ENCODE data around the gene ADAP1.
A peak's percentile ranks its signal among the peaks of the same experiment; 100 is the strongest.

Gene ADAP1

DNA sequence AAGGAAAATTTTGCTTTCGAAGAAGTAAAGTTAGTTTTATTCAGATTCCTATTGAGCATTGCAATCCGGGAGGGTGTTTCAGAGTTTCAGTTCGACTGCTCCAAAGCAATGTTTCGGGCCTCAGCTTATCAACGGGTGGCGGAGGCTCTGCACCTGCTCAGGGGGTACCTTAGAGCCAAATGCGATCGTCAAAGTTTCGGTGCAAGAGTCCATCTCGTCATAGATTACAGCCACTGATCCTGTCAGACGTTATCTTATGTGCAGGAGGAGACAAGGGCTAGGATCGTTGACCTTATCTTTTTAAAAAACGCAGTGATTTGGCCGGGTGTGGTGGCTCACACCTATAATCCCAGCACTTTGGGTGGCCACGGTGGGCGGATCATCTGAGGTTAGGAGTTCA lies 24.7 kb upstream of the ADAP1 start:
- no peaks in the 10 kb centered on the region for H3K9me3 ChIP-seq (ENCODE audit: control insufficient read depth, insufficient read depth, low read length)
- WGBS (ENCODE audit: insufficient coverage, insufficient read length), result no CpG with 5 or more reads among the region's 16 CpGs
- H3K4me3 ChIP-seq (ENCODE audit: low read length), result no peak overlapping the region
- no peak for DNase-seq (ENCODE audit: low read depth, low spot score)
- H3K27me3 ChIP-seq (ENCODE audit: control insufficient read depth, insufficient read depth, low read length), result no peaks in the 10 kb centered on the region
- H3K27ac ChIP-seq (ENCODE audit: low read length), result no peak overlapping the region
- no peaks in the 10 kb centered on the region for H3K36me3 ChIP-seq (ENCODE audit: control insufficient read depth, insufficient read depth, low read length)
- H3K4me1 ChIP-seq (ENCODE audit: control insufficient read depth, insufficient read depth, low read length), result peaks cover 2% of the 10 kb centered on the region; the same call in 1 of the 2 replicates

DNA sequence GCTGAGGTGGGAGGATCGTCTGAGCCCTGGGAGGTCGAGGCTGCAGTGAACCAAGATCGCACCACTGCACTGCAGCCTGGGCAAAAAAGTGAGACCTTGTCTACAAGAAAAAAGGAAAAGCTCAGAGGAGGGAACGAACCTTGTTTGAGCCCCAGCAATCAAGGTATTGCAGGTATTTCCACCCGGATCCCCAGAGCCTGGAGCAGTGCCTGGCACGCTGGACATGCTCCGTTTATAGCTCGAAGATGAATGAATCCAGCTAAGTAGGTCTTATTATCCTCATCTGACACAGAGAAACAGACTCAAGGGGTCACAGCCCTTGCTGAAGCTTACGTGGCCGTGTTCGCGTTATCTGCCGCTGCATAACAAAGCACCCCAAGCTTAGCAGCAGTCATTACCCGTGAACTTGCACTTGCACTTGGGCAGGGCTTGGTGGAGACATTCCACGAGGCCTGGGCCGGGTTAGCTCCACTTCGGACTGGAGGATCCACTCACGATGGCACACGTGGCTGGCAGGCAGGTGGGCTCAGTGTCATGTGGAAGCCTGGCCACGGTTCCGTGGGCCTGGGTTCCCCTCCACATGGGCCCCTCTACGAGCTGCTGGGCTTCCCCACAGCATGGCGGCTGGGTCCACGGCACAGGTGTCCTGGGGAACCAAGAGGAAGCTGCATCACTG lies 24.1 kb upstream of the ADAP1 start:
- WGBS (ENCODE audit: insufficient coverage, insufficient read length), result no CpG with 5 or more reads among the region's 24 CpGs

DNA sequence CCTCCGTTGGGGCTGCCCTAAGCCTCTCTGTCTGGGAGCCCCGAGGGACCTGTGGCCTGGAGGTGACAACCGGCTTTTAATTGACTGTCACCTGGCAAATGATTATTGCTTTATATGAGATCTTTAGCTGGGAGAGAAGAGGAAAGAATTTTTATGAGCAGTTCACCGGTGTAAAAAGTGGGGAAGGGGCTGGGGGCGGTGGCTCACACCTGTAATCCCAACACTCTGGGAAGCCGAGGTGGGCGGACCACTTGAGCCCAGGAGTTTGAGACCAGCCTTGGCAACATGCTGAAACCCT lies 23.5 kb upstream of the ADAP1 start:
- WGBS (ENCODE audit: insufficient coverage, insufficient read length), result no CpG with 5 or more reads among the region's 7 CpGs
- H3K9me3 ChIP-seq (ENCODE audit: control insufficient read depth, insufficient read depth, low read length), result no peaks in the 10 kb centered on the region
- H3K4me3 ChIP-seq (ENCODE audit: low read length), result no peak overlapping the region
- no peaks in the 10 kb centered on the region for H3K27me3 ChIP-seq (ENCODE audit: control insufficient read depth, insufficient read depth, low read length)
- H3K4me1 ChIP-seq (ENCODE audit: control insufficient read depth, insufficient read depth, low read length), result peaks cover 2% of the 10 kb centered on the region; the same call in 1 of the 2 replicates
- no peak for DNase-seq (ENCODE audit: low read depth, low spot score)
- no peaks in the 10 kb centered on the region for H3K36me3 ChIP-seq (ENCODE audit: control insufficient read depth, insufficient read depth, low read length)
- H3K27ac ChIP-seq (ENCODE audit: low read length), result no peak overlapping the region

More for the DNA sequence above, 24.1 kb upstream of the ADAP1 start:
- Histone ChIP-seq H3K27ac (ENCODE audit: low read length) (no peak overlapping the region), H3K4me1 (ENCODE audit: control insufficient read depth, insufficient read depth, low read length) (peaks cover 2% of the 10 kb centered on the region; the same call in 1 of the 2 replicates), H3K27me3 (ENCODE audit: control insufficient read depth, insufficient read depth, low read length) (no peaks in the 10 kb centered on the region), H3K4me3 (ENCODE audit: low read length) (no peak overlapping the region), H3K9me3 (ENCODE audit: control insufficient read depth, insufficient read depth, low read length) (no peaks in the 10 kb centered on the region), H3K36me3 (ENCODE audit: control insufficient read depth, insufficient read depth, low read length) (no peaks in the 10 kb centered on the region)
- DNase-seq (ENCODE audit: low read depth, low spot score), result no peak

DNA sequence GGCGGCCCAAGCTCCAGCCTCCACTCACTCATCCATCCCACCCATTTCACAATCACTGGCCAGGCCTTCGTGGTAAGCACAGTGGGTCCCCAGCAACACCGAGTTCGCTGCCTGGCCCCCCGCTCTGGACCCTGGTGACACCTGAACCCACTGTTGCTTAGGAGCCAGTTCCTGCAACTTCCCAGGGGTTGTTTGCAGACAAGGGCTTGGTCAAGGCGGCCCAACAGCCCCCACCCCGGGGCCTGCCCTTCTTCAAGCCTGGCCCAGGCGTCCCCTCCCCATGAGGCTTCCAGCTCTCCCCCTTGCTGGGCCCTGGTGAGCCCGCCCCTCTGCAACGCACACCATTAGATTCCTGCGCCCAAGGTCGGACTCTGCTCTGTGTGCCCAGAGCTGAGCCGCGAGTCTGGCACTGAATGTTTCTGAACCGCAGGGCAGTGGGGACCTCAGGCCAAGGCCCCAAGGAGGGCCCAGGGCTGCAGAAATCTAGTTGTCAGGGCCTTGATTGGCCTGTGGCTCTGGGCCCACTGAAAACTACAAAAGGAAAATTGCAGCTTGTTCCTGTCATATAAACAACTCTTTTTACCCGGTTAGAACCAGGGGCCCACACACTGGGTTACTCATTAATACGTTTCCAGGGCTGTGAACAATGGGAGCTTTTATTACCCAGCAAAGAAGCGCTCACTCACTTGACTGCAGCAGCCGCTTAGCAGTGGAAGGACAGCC lies 23.0 kb upstream of the ADAP1 start:
- WGBS (ENCODE audit: insufficient coverage, insufficient read length), result no CpG with 5 or more reads among the region's 19 CpGs
- H3K27me3 ChIP-seq (ENCODE audit: control insufficient read depth, insufficient read depth, low read length), result no peaks in the 10 kb centered on the region
- no peak overlapping the region for H3K27ac ChIP-seq (ENCODE audit: low read length)
- H3K36me3 ChIP-seq (ENCODE audit: control insufficient read depth, insufficient read depth, low read length), result peaks cover 4% of the 10 kb centered on the region; the same call in 1 of the 2 replicates
- H3K9me3 ChIP-seq (ENCODE audit: control insufficient read depth, insufficient read depth, low read length), result no peaks in the 10 kb centered on the region
- peaks cover 2% of the 10 kb centered on the region; the same call in 1 of the 2 replicates for H3K4me1 ChIP-seq (ENCODE audit: control insufficient read depth, insufficient read depth, low read length)
- H3K4me3 ChIP-seq (ENCODE audit: low read length), result no peak overlapping the region
- DNase-seq (ENCODE audit: low read depth, low spot score), result no peak

DNA sequence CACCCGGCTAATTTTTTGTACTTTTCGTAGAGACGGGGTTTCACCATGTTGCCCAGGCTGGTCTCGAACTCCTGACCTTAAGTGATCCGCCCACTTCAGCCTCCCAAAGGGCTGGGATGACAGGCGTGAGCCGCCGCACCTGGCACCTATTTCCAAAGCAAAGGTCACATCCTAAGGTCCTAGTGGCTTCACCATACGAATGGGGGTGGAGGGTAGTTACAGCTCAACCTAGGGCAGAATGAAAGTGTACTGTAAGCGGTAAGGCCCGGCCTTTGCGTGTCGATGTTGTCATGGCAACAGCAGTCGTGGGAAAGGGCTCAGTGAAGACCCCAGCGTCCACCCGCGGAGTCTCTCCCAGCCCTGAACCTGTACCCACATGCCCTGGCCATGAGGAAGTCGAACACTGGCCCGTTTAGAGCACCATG lies 22.4 kb upstream of the ADAP1 start:
- Histone ChIP-seq H3K27me3 (ENCODE audit: control insufficient read depth, insufficient read depth, low read length) (no peaks in the 10 kb centered on the region), H3K27ac (ENCODE audit: low read length) (no peak overlapping the region), H3K4me3 (ENCODE audit: low read length) (no peak overlapping the region), H3K4me1 (ENCODE audit: control insufficient read depth, insufficient read depth, low read length) (peaks cover 2% of the 10 kb centered on the region; the same call in 1 of the 2 replicates), H3K36me3 (ENCODE audit: control insufficient read depth, insufficient read depth, low read length) (peaks cover 4% of the 10 kb centered on the region; the same call in 1 of the 2 replicates), H3K9me3 (ENCODE audit: control insufficient read depth, insufficient read depth, low read length) (no peaks in the 10 kb centered on the region)
- DNase-seq (ENCODE audit: low read depth, low spot score), result no peak
- no CpG with 5 or more reads among the region's 19 CpGs for WGBS (ENCODE audit: insufficient coverage, insufficient read length)

DNA sequence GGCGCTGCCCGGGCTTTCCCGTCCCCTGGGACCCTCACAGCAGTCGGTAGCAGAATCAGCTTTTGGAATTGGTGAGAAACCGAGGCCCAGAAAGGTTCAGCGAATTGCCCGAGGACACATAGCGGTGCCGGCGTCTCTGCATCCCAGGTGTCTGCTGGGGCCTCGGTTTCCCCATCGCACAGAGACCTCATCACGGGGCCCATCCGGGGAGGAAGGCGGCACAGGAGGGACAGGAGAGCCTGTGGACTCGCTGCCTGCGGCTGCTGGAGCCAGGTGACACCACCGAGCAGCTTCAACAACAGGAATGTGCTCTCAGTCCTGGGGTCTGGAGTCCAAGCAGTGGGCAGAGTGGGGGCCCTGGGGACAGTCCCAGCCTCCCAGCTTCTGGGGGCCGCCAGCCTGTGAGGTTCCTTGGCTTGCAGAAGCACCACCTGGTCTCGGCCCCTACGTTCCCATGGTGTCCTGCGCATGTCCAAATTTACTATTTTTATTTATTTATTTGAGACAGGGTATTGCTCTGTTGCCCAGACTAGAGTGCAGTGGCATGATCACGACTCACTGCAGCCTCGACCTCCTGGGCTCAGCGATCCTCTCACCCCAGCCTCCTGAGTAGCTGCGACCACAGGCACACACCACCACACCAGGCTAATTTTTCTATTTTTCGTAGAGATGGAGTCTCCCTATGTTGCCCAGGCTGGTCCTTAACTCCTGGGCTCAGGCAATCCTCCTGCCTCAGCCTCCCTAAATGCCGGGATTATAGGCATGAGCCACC lies 21.4 kb upstream of the ADAP1 start:
- no CpG with 5 or more reads among the region's 28 CpGs for WGBS (ENCODE audit: insufficient coverage, insufficient read length)
- Histone ChIP-seq H3K9me3 (ENCODE audit: control insufficient read depth, insufficient read depth, low read length) (no peaks in the 10 kb centered on the region), H3K4me3 (ENCODE audit: low read length) (peak overlapping the region; percentile 11; the same call in 1 of the 2 replicates), H3K4me1 (ENCODE audit: control insufficient read depth, insufficient read depth, low read length) (peaks cover 2% of the 10 kb centered on the region; the same call in 1 of the 2 replicates), H3K36me3 (ENCODE audit: control insufficient read depth, insufficient read depth, low read length) (peaks cover 5% of the 10 kb centered on the region), H3K27ac (ENCODE audit: low read length) (no peak overlapping the region), H3K27me3 (ENCODE audit: control insufficient read depth, insufficient read depth, low read length) (no peaks in the 10 kb centered on the region)
- no peak for DNase-seq (ENCODE audit: low read depth, low spot score)

DNA sequence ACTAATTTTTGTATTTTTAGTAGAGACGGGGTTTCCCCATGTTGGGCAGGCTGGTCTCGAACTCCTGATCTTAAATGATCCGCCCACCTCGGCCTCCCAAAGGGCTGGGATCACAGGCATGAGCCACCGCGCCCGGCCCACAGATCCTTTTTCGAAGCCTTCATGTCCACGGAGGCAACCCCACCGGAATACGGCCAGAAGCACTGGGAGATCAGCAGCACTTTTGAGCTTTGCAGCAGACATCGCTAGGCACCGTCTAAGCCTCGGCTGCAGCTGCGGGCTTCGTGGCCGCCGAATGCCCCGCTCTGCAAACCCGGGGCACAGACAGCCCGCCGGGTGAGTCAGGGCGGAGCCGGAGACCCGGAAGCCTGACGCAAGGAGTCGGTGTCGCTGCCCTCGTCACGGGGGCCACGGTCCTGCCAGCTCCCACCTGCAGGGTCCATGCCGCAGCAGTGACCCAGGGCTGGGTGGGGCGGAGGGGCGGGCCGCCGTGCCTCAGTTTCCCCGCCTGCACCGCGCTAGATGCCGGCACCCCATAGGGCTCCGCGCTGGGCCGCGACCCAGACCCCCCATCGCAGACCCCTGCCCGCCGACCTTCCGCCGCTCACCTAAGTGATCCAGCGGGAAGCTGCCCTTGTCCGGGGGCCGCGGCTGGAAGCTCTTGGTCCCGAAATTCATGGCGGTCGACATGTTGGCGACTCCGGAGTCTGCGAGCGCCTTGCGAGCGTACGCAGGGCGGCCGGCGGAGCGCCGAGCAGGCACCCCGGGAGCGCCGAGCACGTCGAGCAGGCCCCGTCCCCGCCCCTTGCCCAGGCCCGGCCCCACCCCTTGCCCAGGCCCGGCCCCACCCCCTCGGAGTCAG lies 20.6 kb upstream of the ADAP1 start, which contains the start of gene COX19:
TSS of gene COX19 (minus strand) at position 730 of the 862 bp plus-strand sequence. CDS start at position 690, 40 bp downstream.
- peaks cover 2% of the 10 kb centered on the region; the same call in 1 of the 2 replicates for H3K4me1 ChIP-seq (ENCODE audit: control insufficient read depth, insufficient read depth, low read length)
- no CpG with 5 or more reads among the region's 78 CpGs for WGBS (ENCODE audit: insufficient coverage, insufficient read length)

DNA sequence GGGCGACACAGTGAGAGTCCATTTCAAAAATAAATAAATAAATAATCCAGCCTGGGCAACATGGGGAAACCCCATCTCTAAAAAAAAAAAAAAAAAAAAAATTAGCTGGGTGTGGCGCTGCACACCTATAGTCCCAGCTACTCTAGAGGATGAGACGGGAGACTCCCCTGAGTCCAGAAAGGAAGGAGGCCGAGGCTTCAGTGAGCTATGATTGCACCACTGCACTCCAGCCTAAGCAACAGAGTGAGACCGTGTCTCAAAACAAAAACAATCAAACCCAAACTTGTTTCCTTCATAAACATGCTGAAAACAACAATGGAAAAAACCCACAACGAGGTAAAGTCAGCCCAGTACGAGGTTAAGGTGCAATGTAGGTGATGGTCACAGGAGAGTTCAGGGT lies 19.7 kb upstream of the ADAP1 start:
- peaks cover 12% of the 10 kb centered on the region for H3K36me3 ChIP-seq (ENCODE audit: control insufficient read depth, insufficient read depth, low read length)
- H3K27me3 ChIP-seq (ENCODE audit: control insufficient read depth, insufficient read depth, low read length), result no peaks in the 10 kb centered on the region
- WGBS (ENCODE audit: insufficient coverage, insufficient read length), result no CpG with 5 or more reads among the region's 7 CpGs
- no peak for DNase-seq (ENCODE audit: low read depth, low spot score)
- no peaks in the 10 kb centered on the region for H3K9me3 ChIP-seq (ENCODE audit: control insufficient read depth, insufficient read depth, low read length)
- H3K27ac ChIP-seq (ENCODE audit: low read length), result no peak overlapping the region
- no peak overlapping the region for H3K4me3 ChIP-seq (ENCODE audit: low read length)
- H3K4me1 ChIP-seq (ENCODE audit: control insufficient read depth, insufficient read depth, low read length), result peaks cover 2% of the 10 kb centered on the region; the same call in 1 of the 2 replicates

More for the DNA sequence above, 20.6 kb upstream of the ADAP1 start, which contains the start of gene COX19:
- Histone ChIP-seq H3K27ac (ENCODE audit: low read length) (no peak within 1 kb of the TSS), H3K27me3 (ENCODE audit: control insufficient read depth, insufficient read depth, low read length) (no peaks in the 10 kb centered on the region), H3K36me3 (ENCODE audit: control insufficient read depth, insufficient read depth, low read length) (peaks cover 7% of the 10 kb centered on the region), H3K9me3 (ENCODE audit: control insufficient read depth, insufficient read depth, low read length) (no peaks in the 10 kb centered on the region), H3K4me3 (ENCODE audit: low read length) (peak within 1 kb of the TSS; percentile 91)
- DNase-seq (ENCODE audit: low read depth, low spot score), result peak; percentile 77

DNA sequence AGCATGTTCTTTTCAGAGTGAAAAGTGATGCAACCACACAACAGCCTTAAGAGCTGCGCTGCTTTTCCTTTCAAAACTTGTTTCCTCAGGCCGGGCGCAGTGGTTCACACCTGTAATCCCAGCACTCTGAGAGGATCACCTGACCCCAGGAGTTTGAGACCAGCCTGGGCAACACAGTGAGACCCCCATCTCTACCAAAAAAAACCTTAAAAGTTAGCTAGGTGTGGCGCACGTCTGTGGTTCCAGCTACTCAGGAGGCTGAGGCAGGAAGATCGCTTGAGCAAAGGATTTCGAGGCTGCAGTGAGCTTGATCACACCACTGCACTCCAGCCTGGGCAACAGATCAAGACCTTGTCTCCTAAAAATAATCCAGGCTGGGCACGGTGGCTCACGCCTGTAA lies 18.8 kb upstream of the ADAP1 start:
- H3K4me1 ChIP-seq (ENCODE audit: control insufficient read depth, insufficient read depth, low read length), result peaks cover 2% of the 10 kb centered on the region; the same call in 1 of the 2 replicates
- no peak for DNase-seq (ENCODE audit: low read depth, low spot score)
- H3K27me3 ChIP-seq (ENCODE audit: control insufficient read depth, insufficient read depth, low read length), result no peaks in the 10 kb centered on the region
- no CpG with 5 or more reads among the region's 9 CpGs for WGBS (ENCODE audit: insufficient coverage, insufficient read length)
- no peaks in the 10 kb centered on the region for H3K9me3 ChIP-seq (ENCODE audit: control insufficient read depth, insufficient read depth, low read length)
- H3K27ac ChIP-seq (ENCODE audit: low read length), result no peak overlapping the region
- no peak overlapping the region for H3K4me3 ChIP-seq (ENCODE audit: low read length)
- peaks cover 13% of the 10 kb centered on the region for H3K36me3 ChIP-seq (ENCODE audit: control insufficient read depth, insufficient read depth, low read length)

Data from iPS DF 6.9 (cell line).